NCI-H510A (cell line): ENCODE measurements around the gene SULT1A2.
"Not testable (repeated sequence)": the region's sequence is repeated elsewhere in the genome, so short reads cannot be mapped to it uniquely, and the experiment has no call there.

ENCODE experiments used
- DNase-seq: peaks from one replicate; lab custom pipeline; 2025; lab: John Stamatoyannopoulos, UW

Gene SULT1A2

GRCh38 chr16:28609631-28610594, 13.1 kb upstream of the SULT1A2 start, which contains the start of gene SULT1A1:
Gene SULT1A1 (minus strand): TSS chr16:28610044. CDS start chr16:28608855, 1,189 bp downstream.
- DNase-seq: no peak

GRCh38 chr16:28608867-28609596, 12.2 kb upstream of the SULT1A2 start:
- DNase-seq: not testable (repeated sequence)

GRCh38 chr16:28608496-28608808, 11.6 kb upstream of the SULT1A2 start:
- not testable (repeated sequence) for DNase-seq

GRCh38 chr16:28607681-28608495, 11.0 kb upstream of the SULT1A2 start:
- DNase-seq: not testable (repeated sequence)

- DNase-seq: no peak
Measured at GRCh38 chr16:28607116-28607623, 10.3 kb upstream of the SULT1A2 start.

GRCh38 chr16:28606291-28607115, 9.7 kb upstream of the SULT1A2 start:
- DNase-seq: no peak

GRCh38 chr16:28604186-28604565, 7.3 kb upstream of the SULT1A2 start:
- no peak for DNase-seq

- no peak for DNase-seq
Measured at GRCh38 chr16:28603381-28604185, 6.7 kb upstream of the SULT1A2 start.

- no peak for DNase-seq
Measured at GRCh38 chr16:28602529-28602928, 5.7 kb upstream of the SULT1A2 start.

- not testable (repeated sequence) for DNase-seq
Measured at GRCh38 chr16:28602062-28602461, 5.2 kb upstream of the SULT1A2 start.

- DNase-seq: not testable (repeated sequence)
Measured at GRCh38 chr16:28601589-28601988, 4.7 kb upstream of the SULT1A2 start.

- not testable (repeated sequence) for DNase-seq
Measured at GRCh38 chr16:28600965-28601364, 4.1 kb upstream of the SULT1A2 start.

- not testable (repeated sequence) for DNase-seq
Measured at GRCh38 chr16:28599377-28600285, 2.8 kb upstream of the SULT1A2 start.

- DNase-seq: peak; percentile 87
Measured at GRCh38 chr16:28597692-28598261, 927 bp upstream of the SULT1A2 start.

GRCh38 chr16:28596115-28596630, 677 bp downstream of the SULT1A2 start:
- no peak for DNase-seq

- DNase-seq: not testable (repeated sequence)
Measured at GRCh38 chr16:28595451-28595850, 1.4 kb downstream of the SULT1A2 start.

GRCh38 chr16:28592979-28593553, 3.8 kb downstream of the SULT1A2 start:
- DNase-seq: no peak

GRCh38 chr16:28592511-28592910, 4.3 kb downstream of the SULT1A2 start:
- DNase-seq: no peak
